ENCODE measurements around the gene TANC1.
"Not testable (repeated sequence)": the region's sequence is repeated elsewhere in the genome, so short reads cannot be mapped to it uniquely, and the experiment has no call there.

Gene TANC1

GRCh38 chr2:159094173-159094737, 125.8 kb downstream of the TANC1 start:
- DNase-seq = no peak

- no peak for DNase-seq
Measured at GRCh38 chr2:159095813-159096212, 127.4 kb downstream of the TANC1 start.

GRCh38 chr2:159096302-159096855, 127.9 kb downstream of the TANC1 start:
- not testable (repeated sequence) for DNase-seq

DNA sequence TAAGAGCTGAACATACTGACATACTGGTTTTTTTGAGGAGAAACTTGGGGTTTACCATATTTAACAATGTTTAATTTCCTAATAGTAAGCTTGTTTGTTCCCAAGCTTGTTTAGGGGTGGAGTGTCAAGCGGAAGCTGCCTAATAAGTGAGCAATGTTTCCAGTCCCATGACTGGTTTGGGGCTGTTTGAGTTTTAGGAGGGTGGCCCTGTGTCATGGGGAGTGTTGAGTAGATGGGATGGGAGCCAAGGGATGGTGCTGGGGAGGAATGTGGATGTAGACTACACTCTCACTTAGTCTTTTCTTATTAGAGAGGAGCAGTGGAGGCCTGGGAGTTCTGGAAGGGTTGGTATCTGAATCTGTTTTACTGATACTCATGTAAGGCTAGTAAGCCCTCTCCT, 128.5 kb downstream of the TANC1 start:
- no peak for DNase-seq

DNA sequence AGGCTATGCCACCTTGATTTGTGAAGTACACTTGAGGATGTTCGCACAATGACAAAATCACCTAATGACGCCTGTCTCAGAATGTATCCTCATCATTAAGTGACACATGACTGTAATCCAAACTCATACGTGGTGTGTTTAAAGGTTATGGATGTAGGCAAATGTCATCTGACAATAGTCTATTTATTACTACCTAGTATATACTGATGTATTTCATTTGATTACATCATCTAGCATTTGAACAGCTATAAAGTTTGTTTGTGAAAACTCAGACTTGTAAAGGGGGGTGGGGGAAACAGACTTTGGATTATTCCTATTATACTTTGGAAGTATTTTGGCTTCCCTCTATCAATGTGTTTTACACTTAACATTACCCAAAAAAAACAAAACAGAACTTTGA, 129.9 kb downstream of the TANC1 start:
- DNase-seq = peak; percentile 77

DNA sequence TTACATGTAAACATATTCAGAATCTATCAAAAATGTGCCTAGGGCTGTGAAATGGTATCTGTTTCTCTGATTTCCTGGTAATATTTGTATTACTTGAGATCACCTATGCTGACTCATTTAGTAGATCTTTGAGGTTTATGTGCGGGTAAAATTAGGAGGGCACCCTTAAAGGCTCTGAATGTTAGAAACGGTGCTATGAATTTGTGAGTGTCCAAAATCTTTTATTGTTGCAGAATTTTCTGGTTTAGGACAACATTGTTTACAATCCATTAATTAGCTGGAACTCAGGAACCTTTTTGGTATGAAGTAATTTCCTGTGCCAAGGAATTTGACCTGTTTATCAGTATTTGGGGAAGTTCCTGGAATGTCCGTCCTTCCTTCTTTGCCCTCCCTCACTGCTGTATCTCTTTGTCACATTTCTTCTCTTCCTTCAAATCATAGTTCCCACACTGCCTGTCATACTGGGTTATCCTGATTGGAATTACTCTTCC, 130.5 kb downstream of the TANC1 start:
- no peak for DNase-seq

DNA sequence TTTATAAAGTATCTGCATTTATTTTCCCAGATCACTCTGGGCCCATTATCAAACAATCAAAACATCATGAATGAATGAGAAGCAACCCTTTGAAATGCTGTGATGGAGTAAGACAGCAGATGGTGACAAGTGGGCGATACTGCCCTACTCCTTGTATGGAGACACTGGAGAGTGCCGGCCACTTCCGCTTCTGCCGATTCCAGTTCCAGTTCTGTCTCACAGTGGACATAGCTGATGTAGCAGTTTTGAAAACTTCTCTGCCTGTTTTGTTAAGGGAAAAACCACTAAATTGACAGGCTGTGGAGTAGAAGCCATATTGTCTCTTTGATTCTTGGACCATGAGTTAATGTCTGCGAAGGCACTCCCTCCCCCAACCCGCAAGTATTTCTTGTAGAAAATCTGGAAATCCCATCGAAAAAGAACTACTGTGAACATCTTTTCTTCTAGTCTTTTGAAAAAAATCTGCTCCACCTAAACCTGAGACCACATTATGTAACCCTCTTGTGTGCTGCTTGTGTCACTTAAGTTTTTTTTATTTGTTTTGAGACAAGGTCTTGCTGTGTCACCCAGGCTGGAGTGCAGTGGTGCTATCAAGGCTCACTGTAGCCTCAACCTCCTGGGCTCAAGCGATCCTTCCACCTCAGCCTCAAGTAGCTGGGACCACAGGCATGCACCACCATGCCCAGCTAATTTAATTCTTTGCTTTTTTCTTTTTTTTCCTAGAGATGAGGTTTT, 133.5 kb downstream of the TANC1 start:
- DNase-seq = no peak

DNA sequence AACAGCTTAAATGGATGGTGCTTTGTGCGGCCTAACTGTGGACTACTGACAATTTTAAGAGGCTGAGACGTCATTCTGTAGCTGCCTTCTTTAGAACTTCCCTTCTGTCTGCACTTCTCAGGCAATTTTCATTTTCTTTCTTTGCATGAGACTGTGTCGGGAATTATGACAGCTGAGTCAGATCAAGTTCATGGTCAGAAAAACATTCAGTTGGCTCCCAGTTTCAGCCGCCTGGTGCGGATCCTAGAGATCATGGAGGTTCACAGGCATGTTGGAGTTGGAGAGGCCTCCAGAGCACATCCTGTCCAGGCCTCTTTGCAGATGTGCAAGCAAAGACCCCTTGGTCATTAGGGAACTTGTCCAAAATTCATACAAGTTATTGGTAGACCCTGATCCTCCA, 135.0 kb downstream of the TANC1 start:
- no peak for DNase-seq

- no peak for DNase-seq
Measured at GRCh38 chr2:159106109-159106508, 137.7 kb downstream of the TANC1 start.

DNA sequence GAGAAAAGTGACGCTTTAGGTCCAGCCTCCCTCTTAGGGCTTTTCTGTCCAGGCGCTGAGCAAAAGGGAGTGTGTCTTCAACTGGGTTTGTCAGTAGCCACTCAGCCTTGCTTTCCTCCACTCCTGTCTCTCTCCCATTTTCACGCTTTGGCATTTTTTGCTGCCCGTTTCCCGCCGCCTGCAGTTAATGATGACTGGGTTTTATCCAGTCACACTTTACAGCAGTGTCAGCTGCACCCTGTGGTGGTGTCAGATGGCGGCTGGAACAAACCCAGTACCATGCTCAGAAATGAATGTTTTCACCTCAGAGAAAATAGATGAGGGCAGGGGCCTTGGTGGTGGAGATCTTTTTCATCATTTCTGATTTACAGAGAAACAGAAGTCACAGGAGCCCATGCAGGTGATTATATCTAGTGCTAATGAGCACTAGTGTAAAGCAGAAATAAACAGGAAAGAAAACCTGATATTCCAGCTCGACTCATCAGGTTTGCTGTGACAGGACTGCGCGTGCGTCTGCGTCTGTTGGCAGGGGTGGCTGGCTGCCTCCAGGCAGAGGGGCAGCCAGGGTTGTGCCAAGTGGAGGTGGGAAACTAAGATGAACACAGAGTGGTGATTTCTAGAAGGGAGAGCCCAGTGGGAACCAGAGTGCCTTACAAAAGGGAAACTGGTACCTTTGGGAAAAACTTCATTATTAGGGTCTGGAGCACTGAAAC, 139.9 kb downstream of the TANC1 start:
- DNase-seq = no peak

DNA sequence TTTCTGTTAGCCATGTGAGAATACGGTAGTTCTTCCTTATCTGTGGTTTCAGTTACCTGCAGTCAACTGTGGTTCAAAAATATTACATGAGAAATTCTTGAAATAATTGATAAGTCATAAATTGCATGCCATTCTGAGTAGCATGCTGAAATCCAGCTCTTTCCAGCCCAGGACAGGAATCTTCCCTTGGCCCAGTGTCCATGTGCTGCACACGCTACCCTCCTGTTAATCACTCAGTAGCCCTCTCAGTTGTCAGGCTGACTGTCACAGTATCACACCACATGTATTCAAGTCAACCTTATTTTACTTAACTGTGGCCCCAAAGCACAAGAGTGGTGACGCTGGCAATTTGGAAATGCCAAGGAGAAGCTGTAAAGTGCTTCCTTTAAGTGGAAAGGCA, 141.1 kb downstream of the TANC1 start:
- no peak for DNase-seq

GRCh38 chr2:159110784-159111183, 142.3 kb downstream of the TANC1 start:
- no peak for DNase-seq

GRCh38 chr2:159111346-159111927, 143.0 kb downstream of the TANC1 start:
- DNase-seq = no peak

- no peak for DNase-seq
Measured at GRCh38 chr2:159114835-159115234, 146.4 kb downstream of the TANC1 start.

DNA sequence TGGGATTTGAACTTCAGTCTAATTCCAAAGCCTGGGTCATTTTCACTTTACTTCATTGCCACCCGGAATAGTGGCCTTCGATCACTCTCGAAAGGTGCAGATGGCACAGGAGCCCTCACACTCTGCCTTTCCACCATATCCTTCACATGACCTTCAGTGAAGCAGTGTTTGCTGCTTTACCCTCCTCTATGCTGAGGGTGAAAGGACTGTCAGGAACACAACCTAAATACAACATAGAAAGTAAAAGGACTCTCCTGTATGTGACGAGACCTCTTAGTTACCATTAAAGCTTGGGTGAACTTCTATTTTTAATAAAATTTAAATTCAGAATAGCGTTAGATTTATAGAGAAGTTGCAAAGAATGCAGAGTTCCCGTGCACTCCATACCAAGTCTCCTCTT, 148.5 kb downstream of the TANC1 start:
- DNase-seq = no peak

GRCh38 chr2:159117658-159118057, 149.2 kb downstream of the TANC1 start:
- no peak for DNase-seq

DNA sequence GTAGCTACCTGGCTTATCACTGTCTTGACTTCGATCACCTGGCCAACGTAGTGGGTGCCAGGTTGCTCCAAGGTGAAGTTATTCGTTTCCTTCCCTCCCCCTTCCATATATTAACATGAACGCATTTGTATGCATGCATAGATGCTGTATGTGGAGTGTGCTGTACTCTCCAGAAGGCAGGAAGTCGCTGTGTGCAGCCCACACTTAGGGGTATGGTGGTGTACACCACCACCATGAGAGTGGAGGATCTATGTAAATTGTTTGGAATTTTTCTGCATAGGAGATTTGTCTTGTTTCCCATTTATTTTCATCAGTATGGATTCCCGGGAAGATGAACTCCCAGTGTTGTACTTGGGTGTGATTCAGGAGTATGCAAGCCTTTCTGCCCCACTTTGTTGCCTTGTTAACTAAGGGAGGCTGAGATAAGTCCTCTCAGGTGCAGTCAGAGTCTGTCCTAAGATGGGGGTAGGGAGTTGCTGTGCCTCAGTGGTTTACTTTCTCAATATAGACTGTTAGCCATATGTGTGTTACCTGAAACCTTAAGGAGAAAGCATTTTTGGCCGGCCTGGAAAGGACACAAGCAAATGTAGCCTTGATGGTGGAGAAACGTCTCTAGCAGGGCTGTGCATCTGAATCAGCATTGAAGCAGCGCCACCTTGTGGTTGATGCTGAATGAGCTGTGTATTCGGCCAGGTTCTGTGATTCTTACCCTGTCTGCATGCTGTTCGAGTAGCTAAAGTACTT, 149.8 kb downstream of the TANC1 start:
- DNase-seq = peak; percentile 92

GRCh38 chr2:159118859-159119500, 150.5 kb downstream of the TANC1 start:
- no peak for DNase-seq

- no peak for DNase-seq
Measured at GRCh38 chr2:159119652-159120257, 151.3 kb downstream of the TANC1 start.

DNA sequence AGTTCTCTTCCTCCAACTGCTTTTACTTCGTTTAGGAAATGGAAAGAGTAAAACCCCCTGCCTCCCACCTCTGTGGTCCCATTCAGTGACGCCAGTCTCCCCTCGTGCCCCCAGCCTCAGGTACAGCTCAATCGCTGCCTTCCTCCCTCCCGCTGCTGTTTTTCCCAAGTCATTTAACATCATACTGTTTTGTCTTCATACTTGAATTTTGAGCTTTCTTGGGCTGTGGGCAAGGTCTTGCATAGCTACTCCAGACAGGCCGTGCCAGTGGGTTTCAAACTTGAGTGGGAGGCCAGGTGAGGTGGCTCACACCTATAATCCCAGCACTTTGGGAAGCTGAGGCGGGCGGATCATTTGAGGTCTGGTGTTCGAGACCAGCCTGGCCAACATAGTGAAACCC, 155.3 kb downstream of the TANC1 start:
- no peak for DNase-seq

- peak; percentile 82 for DNase-seq
Measured at GRCh38 chr2:159124441-159124911, 156.0 kb downstream of the TANC1 start.

Data from OCI-M1 (cell line).